DND-41 (cell line): ENCODE measurements around the gene MDH1B.

Experiments used
- ATAC-seq: fragments of 200-7000 bp; cut with Tn5 transposase; 3 replicates; pipeline ENCODE4 v1.9.1; 2021; ENCODE audit warnings: low read depth; ENCODE audit not compliant: insufficient read depth
- DNase-seq: peaks from one replicate; pipeline ENCODE4 v3.0.0-alpha.2; 2020
- H2AFZ ChIP-seq: 2 replicates; pipeline ENCODE4 v1.6.0; 2012; ENCODE audit warnings: low read depth, low read length
- H3K27ac ChIP-seq: 2 replicates; pipeline ENCODE4 v1.5.1; 2012; ENCODE audit warnings: low read length, inconsistent platforms
- H3K27me3 ChIP-seq: fragments of 200-600 bp; sonication (generic); 2 replicates; pipeline ENCODE4 v1.6.0; 2012; ENCODE audit warnings: low read length, mild to moderate bottlenecking, inconsistent platforms; ENCODE audit not compliant: insufficient read depth, poor library complexity
- H3K36me3 ChIP-seq: 2 replicates; pipeline ENCODE4 v1.5.1; 2012; ENCODE audit warnings: low read length, inconsistent platforms; ENCODE audit not compliant: insufficient read depth
- H3K4me1 ChIP-seq: 2 replicates; pipeline ENCODE4 v1.5.1; 2012; ENCODE audit warnings: mild to moderate bottlenecking, low read length; ENCODE audit not compliant: insufficient read depth
- H3K4me2 ChIP-seq: 2 replicates; pipeline ENCODE4 v1.6.0; 2012; ENCODE audit warnings: mild to moderate bottlenecking, moderate library complexity, low read length, inconsistent platforms; ENCODE audit not compliant: insufficient read depth
- H3K4me3 ChIP-seq, 2 experiments: fragments of 200-600 bp in 1 of 2; shearing (Covaris generic) in 1 of 2; 2 replicates each; pipeline ENCODE4 v1.5.1; 2012 to 2016; ENCODE audit warnings: inconsistent platforms in 2 of 2, low read length in 2 of 2, mild to moderate bottlenecking in 2 of 2, low read depth in 1 of 2, moderate library complexity in 1 of 2
- H3K79me2 ChIP-seq: 2 replicates; pipeline ENCODE4 v1.6.0; 2012; ENCODE audit warnings: low read length, inconsistent platforms; ENCODE audit not compliant: insufficient read depth
- H3K9ac ChIP-seq: 2 replicates; pipeline ENCODE4 v1.6.0; 2012; ENCODE audit warnings: low read depth, mild to moderate bottlenecking, inconsistent platforms, low read length, moderate library complexity
- H3K9me3 ChIP-seq: 2 replicates; pipeline ENCODE4 v1.5.1; 2012; ENCODE audit warnings: low read length, moderate library complexity, mild to moderate bottlenecking, inconsistent platforms; ENCODE audit not compliant: insufficient read depth, severe bottlenecking
- H4K20me1 ChIP-seq: 2 replicates; pipeline ENCODE4 v1.6.0; 2012; ENCODE audit warnings: low read length; ENCODE audit not compliant: insufficient read depth
- EZH2 ChIP-seq: IDR thresholded peaks from 3 replicates; pipeline ENCODE4 v1.6.1; 2012; ENCODE audit warnings: borderline replicate concordance, low read depth, mild to moderate bottlenecking, moderate library complexity, low read length, inconsistent platforms; ENCODE audit not compliant: severe bottlenecking
- TF ChIP-seq, protein P1 (sequence below): IDR thresholded peaks from 2 replicates; pipeline ENCODE4 v1.5.1; 2012; ENCODE audit warnings: borderline replicate concordance, low read length, moderate library complexity, mild to moderate bottlenecking; ENCODE audit not compliant: poor library complexity, severe bottlenecking; ENCODE audit errors: extremely low read depth

MDH1B gene

DNA sequence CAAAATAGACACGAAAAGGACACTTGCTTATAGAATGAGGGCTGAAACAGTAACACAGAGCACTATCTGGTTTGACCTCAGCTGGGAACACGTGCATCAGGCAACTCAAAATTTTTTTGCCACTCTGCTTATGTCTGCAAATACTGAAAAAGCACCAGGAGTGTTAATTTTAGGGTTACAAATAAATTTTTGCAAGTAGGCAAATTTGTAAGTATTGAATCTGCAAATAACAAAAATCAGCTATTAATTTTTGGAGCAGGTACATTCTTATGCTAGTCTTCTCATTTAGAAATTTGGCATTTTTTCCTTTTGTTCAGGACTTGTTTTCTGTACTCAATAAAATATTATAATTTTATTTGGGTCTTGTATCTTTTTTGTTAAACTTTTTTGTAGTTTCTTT, 76.7 kb downstream of the MDH1B start:
- no peaks in the 10 kb centered on the region for H4K20me1 ChIP-seq
- H3K36me3 ChIP-seq, result no peaks in the 10 kb centered on the region
- no peak overlapping the region for H3K4me2 ChIP-seq
- no peaks in the 10 kb centered on the region; the same call in 1 of the 2 replicates for H3K4me1 ChIP-seq
- DNase-seq, result no peak
- TF ChIP-seq, protein P1, sequence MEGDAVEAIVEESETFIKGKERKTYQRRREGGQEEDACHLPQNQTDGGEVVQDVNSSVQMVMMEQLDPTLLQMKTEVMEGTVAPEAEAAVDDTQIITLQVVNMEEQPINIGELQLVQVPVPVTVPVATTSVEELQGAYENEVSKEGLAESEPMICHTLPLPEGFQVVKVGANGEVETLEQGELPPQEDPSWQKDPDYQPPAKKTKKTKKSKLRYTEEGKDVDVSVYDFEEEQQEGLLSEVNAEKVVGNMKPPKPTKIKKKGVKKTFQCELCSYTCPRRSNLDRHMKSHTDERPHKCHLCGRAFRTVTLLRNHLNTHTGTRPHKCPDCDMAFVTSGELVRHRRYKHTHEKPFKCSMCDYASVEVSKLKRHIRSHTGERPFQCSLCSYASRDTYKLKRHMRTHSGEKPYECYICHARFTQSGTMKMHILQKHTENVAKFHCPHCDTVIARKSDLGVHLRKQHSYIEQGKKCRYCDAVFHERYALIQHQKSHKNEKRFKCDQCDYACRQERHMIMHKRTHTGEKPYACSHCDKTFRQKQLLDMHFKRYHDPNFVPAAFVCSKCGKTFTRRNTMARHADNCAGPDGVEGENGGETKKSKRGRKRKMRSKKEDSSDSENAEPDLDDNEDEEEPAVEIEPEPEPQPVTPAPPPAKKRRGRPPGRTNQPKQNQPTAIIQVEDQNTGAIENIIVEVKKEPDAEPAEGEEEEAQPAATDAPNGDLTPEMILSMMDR, result no peak
- TF ChIP-seq EZH2, result no peak
- H3K9ac ChIP-seq, result no peak overlapping the region
- no peaks in the 10 kb centered on the region for H3K79me2 ChIP-seq
- no peaks in the 10 kb centered on the region for H3K9me3 ChIP-seq
- no peak overlapping the region for H3K4me3 ChIP-seq
- no peak overlapping the region for H2AFZ ChIP-seq
- no peak overlapping the region for H3K27ac ChIP-seq
- peaks cover 5% of the 10 kb centered on the region for H3K27me3 ChIP-seq
- ATAC-seq, result no peak
